HT1080 (cell line): ENCODE data around the gene ASPDH. TPM values are rescaled to one million over a fixed set of nuclear protein-coding genes. Genes with fewer than 3 reads are reported as not detected.

Experiments
- DNase-seq: peaks from one replicate; pipeline ENCODE4 v3.0.0-alpha.2; 2015; ENCODE audit warnings: low read depth
- total RNA-seq: library from RNA; depleted of rRNA; stranded (reverse); fragments of >200 nt; shearing (Covaris generic); gene quantifications from 2 replicates; pipeline ENCODE4 v1.2.3, GENCODE V29; 2014

The ASPDH gene
- total RNA-seq, 1 experiment from 2014 or later = 0.31 TPM

DNA sequence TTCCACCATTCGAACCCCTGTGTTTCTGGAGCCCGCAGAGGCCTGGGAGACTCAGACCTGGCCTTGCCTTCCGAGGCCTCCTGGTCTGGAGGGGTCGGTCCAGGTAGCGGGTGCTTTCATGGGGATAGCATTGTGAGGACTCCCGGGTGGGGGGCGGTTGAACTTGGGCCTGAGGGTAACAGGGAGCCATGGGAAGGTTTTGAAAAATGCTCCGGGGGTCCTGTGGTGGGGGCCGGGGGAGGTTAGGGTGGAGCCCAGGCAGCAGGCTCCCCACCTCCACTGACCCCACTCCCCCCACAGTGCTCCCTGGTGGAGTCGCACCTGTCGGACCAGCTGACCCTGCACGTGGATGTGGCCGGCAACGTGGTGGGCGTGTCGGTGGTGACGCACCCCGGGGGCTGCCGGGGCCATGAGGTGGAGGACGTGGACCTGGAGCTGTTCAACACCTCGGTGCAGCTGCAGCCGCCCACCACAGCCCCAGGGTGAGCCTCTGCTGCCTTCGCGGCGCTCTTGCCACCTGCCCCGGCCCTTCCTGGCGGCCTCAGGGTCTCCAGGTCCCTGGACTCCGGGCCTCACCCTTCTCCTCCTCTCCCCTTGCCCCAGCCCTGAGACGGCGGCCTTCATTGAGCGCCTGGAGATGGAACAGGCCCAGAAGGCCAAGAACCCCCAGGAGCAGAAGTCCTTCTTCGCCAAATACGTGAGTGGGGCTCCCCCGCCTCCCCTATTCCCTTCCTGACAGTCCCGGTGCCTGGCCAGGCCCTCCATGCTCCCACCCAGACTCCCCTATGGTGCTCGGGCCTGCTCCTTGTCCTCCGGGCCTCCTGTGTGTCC is 33.2 kb downstream of the ASPDH start:
- no peak for DNase-seq

GRCh38 chr19:50479761-50480251 is 33.9 kb downstream of the ASPDH start:
- no peak for DNase-seq

GRCh38 chr19:50478901-50479715 is 34.6 kb downstream of the ASPDH start:
- DNase-seq = peak; percentile 32

GRCh38 chr19:50477751-50478515 is 35.8 kb downstream of the ASPDH start:
- no peak for DNase-seq

DNA sequence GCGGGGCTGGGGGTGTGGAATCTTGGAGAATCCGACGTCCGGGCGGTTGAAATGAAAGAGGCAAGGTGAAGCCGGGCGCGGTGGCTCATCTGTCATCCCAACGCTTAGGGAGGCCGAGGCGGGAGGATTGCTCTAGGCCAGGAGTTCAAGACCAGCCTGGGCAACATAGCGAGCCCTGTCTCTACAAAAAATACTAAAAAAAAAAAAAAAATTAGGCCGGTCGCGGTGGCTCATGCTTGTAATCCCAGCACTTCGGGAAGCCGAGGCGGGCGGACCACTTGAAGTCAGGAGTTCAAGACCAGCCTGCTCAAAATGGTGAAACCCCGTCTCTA is 36.8 kb downstream of the ASPDH start:
- DNase-seq = no peak

GRCh38 chr19:50476224-50476906 is 37.3 kb downstream of the ASPDH start, which contains the start of the genes EMC10 and GARIN5A:
TSS of gene EMC10 (plus strand) at chr19:50476507. CDS start at chr19:50476545, 38 bp downstream.
TSS of gene GARIN5A (minus strand) at chr19:50476848. CDS start at chr19:50476388, 460 bp downstream.
- DNase-seq = peak; percentile 84

DNA sequence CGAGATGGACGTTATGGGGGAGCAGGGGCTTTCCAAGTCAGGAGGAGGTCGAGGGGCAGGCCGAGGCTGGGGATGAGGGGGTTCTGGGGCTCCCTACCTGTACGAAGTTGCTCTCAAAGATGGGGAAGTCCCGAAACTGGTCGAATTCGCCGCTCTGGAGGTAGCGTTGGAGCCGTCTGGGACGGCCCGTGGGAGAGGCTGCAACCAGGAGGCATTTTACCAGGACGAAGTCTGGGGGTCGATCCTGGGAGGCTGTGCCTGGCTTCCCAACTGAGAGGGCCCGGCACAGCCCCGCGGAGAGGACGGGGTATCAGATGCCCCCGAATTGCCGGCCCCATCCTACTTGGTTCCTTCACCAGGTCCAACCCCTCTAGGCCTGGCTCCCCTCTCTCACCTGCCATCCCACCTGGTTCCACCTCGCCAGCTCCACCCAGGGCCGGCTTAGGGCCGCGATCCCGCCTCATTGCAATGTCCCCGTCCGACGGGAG is 37.9 kb downstream of the ASPDH start:
- DNase-seq = no peak

GRCh38 chr19:50475101-50475568 is 38.6 kb downstream of the ASPDH start:
- no peak for DNase-seq

- peak; percentile 40 for DNase-seq
Measured at GRCh38 chr19:50473336-50473735, 40.4 kb downstream of the ASPDH start.

- no peak for DNase-seq
Measured at GRCh38 chr19:50468818-50469217, 44.9 kb downstream of the ASPDH start.

- no peak for DNase-seq
Measured at GRCh38 chr19:50467566-50467965, 46.1 kb downstream of the ASPDH start.

- DNase-seq = no peak
Measured at GRCh38 chr19:50466706-50467039, 47.0 kb downstream of the ASPDH start.

DNA sequence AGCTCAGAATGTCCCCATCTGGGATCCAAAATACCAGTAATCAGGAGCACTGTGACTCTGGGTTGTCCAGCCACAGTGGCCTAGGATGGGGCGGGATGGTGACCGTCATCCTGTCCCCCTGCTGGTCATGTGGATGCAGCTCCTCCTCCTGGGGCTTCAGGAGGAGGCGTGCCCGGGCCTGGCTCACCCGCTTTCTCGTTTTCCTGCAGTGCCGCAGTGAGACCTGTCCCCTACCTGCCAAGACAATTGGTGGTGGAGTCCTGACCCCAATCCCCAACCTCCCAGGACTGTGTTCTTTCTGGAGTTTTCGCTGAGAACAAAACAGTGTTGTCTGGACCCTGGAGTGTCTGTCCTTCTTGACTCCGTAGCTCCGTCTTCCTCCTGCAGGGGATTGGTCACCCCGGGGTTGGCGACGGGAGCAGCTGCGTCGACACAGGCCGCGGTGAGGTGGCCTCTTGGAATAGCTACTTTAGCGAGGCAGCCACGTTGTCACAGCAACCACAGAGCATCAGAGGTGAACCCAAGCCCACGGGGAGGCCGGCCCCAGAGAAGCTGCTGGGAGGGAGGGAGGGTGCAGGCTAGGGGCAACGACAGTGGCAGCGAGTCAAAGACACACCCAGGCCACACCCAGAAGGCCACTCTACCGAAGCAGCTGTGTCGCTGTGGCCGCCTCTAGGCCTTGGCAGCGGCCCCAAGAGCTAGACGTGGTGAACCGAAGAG is 47.6 kb downstream of the ASPDH start:
- DNase-seq = no peak

DNA sequence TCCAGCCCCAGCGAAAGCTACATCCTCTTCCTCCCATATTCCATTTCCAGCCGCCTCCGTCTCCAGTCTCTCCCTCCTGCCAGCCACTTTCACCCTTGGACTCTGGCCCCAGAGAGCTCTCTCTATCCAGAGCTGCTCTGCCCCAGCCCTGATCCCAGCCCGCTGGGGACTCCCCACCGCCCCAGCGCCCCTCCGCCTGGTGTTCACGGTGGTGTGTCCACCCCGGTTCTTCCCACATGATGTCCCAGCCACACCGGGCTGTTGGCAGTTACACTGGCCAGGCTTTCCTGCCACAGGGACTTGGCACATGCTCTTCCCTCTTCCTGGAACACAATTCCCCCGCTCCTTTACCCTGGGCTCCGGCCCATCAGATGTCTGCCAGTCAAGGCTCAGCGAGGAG is 48.7 kb downstream of the ASPDH start:
- DNase-seq = no peak

- DNase-seq = no peak
Measured at GRCh38 chr19:50464348-50464747, 49.4 kb downstream of the ASPDH start.

GRCh38 chr19:50462970-50463369 is 50.7 kb downstream of the ASPDH start:
- DNase-seq = no peak
